WI38 (cell line): Measurements from ENCODE around the gene FUBP1.

Source experiments
- H3K4me3 ChIP-seq: 2 replicates; pipeline ENCODE4 v1.5.1; 2011; ENCODE audit warnings: low read depth, mild to moderate bottlenecking, control low read depth, low read length
- TF ChIP-seq, protein P1 (sequence below): IDR thresholded peaks from 2 replicates; pipeline ENCODE4 v1.5.1; 2012; ENCODE audit warnings: low read depth, mild to moderate bottlenecking, control low read depth, low read length

The FUBP1 gene

DNA sequence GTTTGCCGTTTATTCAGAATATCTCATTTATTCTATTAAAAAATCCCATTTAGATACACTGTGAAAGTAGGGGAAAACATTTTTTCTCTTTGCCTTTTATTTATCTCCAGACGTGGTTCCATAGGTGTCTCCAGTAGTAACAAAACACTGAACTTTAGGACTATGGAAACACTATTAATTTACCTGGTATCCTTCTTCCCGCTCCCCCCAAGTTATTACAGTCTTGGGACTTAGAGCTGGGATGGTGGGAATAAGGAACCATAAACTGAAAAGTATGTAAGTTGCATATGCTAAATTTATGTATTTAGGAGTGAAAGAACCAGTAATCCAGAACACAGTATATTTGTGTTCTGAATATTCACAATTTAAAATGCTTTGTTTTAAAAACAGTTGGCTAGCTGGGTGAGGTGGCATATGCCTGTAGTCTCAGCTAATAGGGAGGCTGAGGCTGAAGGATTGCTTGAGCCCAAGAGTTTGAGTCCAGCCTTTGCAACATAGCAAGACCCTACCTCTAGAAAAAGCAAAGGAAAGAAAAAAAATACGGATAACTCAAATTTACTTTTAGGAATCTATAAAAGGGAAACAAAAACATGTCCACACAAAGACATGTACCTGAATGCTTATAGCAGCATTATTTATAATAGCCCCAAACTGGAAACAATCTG, 28.9 kb upstream of the FUBP1 start:
- H3K4me3 ChIP-seq: peak overlapping the region; percentile 74
- TF ChIP-seq, protein P1, sequence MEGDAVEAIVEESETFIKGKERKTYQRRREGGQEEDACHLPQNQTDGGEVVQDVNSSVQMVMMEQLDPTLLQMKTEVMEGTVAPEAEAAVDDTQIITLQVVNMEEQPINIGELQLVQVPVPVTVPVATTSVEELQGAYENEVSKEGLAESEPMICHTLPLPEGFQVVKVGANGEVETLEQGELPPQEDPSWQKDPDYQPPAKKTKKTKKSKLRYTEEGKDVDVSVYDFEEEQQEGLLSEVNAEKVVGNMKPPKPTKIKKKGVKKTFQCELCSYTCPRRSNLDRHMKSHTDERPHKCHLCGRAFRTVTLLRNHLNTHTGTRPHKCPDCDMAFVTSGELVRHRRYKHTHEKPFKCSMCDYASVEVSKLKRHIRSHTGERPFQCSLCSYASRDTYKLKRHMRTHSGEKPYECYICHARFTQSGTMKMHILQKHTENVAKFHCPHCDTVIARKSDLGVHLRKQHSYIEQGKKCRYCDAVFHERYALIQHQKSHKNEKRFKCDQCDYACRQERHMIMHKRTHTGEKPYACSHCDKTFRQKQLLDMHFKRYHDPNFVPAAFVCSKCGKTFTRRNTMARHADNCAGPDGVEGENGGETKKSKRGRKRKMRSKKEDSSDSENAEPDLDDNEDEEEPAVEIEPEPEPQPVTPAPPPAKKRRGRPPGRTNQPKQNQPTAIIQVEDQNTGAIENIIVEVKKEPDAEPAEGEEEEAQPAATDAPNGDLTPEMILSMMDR: no peak

DNA sequence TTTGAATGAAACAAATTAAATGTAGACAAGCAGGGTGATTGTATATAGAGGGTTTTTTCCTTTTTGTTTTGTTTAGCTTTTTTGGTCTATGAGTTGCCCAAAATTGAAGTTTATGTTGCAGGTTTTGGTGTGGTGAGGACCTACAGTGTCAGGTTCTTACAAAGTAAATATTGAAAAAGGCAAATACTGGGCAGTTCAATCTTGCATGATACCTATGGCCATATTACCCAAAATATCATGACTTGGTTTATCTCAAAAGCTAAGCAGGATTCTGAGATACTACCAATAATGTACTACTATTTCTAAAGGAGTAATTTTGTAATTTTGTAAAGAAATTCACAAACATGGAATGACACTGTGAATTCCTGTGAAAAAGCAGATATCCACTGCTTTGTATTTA, 27.6 kb upstream of the FUBP1 start:
- TF ChIP-seq, protein P1: no peak
- H3K4me3 ChIP-seq: peak overlapping the region; percentile 74

DNA sequence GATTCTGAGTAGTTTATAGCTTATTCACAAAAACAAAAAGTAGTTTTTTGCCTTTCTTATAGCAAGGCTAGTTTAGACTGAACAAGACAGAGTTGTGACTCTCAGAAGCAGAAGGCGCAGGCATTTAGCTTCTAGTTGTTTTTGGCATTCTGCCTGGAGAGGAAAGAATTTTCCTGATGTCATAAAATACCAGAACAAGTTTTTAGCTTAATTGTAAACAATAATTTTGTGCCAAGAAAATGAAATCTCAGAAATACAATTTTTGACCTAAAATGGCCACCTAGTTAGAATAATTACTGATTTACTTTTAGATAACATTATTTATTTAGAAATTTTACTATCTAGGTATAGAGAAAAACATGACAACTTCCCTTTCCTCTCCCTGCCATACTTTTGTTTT, 26.9 kb upstream of the FUBP1 start:
- TF ChIP-seq, protein P1: no peak
- peak overlapping the region; percentile 74 for H3K4me3 ChIP-seq

DNA sequence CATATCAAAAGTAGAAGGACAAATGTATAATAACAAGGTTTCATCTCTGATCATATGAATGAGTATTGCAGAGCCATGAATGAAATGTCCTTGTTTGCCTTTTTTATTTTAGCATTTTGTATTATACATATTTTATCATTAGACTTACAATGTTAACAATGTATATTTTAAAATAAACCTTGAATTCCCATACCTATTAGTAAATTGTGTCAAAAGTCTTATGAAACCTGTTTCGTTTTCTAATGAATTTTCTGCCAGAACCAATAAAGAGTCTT, 26.5 kb upstream of the FUBP1 start:
- H3K4me3 ChIP-seq: peak overlapping the region; percentile 74
- TF ChIP-seq, protein P1: no peak

DNA sequence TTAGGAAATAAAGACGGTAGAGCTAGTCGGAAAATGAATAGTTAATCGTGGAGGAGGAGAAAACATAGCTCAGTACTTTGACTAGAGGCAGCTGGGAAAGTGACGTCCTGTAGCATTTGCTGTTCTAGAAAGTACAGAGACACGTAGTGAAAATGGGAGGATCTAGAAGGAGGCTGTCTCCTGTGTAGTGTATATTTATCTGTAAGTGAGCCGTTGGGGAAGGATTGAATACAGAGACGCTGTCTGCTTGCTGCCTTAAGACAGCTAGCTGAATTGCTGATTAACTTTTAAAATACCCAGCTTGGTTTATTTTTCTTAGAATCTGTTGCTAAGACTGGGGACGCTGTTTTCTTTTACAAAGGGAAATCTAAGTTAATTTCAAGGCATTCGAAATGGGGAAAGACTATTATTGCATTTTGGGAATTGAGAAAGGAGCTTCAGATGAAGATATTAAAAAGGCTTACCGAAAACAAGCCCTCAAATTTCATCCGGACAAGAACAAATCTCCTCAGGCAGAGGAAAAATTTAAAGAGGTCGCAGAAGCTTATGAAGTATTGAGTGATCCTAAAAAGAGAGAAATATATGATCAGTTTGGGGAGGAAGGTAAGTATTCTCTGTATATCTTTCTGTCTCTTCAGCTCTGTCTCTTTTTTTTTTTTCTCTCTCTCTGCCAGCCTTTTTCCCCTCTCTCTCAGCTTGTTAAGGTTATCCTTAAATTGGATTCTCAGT, 26.0 kb upstream of the FUBP1 start, which contains the start of gene DNAJB4:
DNAJB4 (plus strand) TSS at position 221 of the 729 bp plus-strand sequence; CDS start at position 393, 172 bp downstream.
- TF ChIP-seq, protein P1: no peak
- peak within 1 kb of the TSS; percentile 74 for H3K4me3 ChIP-seq

DNA sequence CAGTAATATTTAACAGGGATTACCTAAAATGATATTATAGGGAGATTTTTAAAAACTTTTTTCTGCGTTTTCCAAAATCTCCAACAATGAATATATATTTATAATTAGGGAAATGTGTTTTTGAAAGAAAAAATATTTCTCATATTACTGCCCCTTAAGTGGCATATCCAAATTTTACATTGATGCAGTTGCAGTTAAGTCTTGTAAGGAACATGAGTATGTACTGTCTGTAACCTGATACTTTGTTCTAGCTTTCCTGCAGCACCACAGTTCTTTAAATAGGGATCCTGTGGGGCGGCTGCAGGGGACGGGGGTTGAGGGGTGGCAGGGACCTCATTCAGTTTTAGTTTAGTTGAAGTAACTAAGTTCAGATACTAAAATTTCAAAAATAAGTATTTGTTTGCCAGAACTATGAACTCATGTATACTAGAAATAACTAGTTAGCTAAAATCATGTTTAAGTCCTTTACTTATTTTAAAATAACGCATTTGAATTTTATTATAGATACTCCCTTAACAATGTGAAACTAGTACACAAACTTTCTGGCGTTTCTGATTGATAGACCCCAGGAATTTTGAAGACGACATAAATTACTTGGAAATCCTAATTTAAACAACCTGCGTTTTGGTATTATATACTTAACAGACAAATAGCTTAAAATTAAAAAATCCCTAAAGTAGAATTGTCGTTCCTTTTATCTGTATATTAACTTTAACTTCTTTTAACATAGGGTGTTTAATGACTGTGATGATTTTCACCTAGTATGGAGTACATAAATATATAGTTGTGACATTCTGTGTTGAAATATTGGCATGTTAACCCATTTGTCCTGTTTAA, 25.2 kb upstream of the FUBP1 start:
- peak overlapping the region; percentile 74 for H3K4me3 ChIP-seq
- TF ChIP-seq, protein P1: no peak
